GM12864 (cell line): ENCODE results near the gene PGM5.

Source experiments
- DNase-seq: peaks from one replicate; pipeline ENCODE4 v3.0.0-alpha.2; 2011; ENCODE audit warnings: low read depth
- H3K4me3 ChIP-seq: 2 replicates; pipeline ENCODE4 v1.5.1; 2011; ENCODE audit warnings: mild to moderate bottlenecking, low read depth, low read length, control low read depth
- CTCF ChIP-seq: IDR thresholded peaks from 2 replicates; pipeline ENCODE4 v1.5.1; 2011; ENCODE audit warnings: low read depth, mild to moderate bottlenecking, moderate library complexity, low read length, control low read depth, inconsistent platforms; ENCODE audit errors: missing control alignments

PGM5 gene

DNA sequence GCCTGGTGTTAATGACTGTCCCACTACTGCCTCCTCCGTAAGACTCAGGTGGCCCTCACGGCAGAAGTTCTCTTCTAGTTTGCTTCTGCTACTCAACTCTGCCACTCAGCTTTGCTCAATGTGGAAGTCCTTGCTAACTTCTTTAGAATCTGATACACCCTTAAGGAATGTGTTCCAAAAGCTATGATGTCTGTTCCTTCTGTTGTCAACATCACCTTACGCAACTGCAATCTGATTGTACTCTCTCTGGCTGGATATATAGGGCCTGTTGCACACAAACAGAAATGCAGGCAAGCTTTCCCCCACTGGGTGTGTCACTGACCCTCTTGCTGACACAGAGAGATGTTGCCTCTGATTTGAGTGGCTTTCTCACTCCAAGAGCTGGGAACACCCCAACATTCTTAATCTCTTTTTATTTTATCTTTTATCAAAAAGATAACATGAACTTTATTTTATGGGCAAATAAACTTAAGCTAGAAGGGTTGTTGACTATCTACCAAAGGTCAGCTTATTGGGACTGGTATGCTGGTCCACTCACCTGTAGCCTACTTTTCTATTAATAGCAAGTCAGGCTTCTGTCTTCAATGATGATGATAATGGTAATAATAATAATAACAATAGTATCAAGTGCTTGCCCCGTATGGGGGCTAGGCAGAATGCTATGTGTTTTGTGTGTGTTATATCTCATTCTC, 159.1 kb downstream of the PGM5 start:
- TF ChIP-seq CTCF: no peak
- no peak overlapping the region for H3K4me3 ChIP-seq
- no peak for DNase-seq

DNA sequence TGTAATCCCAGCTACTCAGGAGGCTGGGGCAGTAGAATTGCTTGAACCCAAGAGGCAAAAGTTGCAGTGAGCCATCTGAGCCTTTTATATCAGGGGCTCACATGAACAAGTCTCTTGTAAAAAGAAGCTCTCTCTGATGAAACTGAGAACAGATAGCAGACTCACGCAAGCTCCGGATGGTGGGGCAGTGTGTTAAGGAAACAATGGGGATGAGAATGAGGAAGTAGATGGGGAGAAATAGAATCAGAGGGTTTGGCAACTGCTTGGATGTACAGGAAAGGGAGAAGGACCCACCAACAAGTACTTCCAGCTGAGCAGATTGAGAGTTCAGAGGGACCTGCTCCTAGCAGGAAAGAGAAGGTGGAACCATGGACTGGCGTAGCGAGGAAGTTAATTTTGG, 165.7 kb downstream of the PGM5 start:
- DNase-seq: no peak
- TF ChIP-seq CTCF: no peak
- H3K4me3 ChIP-seq: no peak overlapping the region

DNA sequence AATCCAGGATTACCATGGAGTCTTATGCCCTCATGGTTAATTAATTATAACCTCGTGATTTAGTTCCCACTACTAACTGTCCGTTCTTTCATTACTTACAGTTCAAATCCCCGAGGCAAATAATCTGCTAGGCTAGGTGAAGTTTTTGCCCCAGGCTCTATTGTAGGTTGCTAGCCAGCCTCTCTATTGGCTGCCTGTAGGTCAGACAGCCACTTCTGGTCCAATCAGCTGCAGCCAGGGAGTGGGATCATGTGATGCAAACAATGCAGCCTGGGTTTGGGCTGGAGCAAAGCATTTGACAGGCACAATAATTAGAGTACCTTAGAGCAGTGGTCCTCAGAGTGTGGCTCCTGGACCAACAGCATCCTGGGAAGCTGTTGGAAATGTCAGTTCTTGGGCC, 166.5 kb downstream of the PGM5 start:
- no peak overlapping the region for H3K4me3 ChIP-seq
- DNase-seq: no peak
- TF ChIP-seq CTCF: no peak

DNA sequence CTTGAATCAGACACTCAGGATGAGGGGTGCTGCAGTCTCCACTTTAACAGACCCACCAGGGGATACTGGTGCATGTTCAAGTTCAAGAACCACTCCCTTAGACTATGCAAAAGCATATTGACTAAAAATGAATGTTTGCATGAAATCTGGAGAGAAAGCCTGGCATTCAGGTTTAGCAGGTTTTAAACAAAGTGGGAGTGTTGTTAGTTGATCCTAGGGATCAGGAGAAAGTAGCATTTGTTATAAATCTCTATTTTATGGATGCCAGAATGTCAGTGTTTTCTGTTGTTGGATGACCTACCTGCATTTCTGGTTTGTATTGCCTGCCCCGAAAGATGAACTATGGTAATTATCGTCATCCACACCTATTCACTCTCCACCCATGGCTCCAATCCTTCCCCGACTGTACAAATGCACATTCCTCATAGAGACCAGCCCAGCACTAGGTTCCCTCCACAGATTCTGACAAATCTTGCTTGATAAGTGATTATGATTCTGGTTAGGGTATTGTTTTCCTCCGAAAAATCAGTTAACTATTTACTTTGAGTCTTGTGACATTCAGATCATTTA, 167.0 kb downstream of the PGM5 start:
- no peak for DNase-seq
- no peak for TF ChIP-seq CTCF
- H3K4me3 ChIP-seq: no peak overlapping the region

DNA sequence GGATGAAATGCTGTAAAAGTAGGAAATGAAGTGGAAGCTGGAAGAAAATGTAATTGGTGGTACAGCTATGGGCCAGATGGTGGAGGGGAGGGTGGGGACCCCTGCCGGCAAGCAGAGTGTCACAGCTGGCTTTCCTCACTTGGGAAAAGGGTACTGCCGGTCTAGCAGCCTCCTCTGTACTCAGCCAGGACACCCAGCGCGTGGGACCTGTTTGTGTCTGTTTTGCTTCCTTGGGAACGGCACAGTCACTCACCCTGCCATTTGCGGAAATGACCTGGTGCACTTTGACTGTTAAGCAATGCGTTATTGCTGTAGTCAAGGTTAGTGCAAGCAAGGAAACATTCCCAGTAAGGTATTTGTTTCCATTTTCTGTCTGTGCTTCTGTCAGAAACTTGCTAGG, 174.2 kb downstream of the PGM5 start:
- no peak for TF ChIP-seq CTCF
- DNase-seq: no peak
- H3K4me3 ChIP-seq: no peak overlapping the region

GRCh38 chr9:68532131-68532530, 175.7 kb downstream of the PGM5 start:
- no peak for DNase-seq
- TF ChIP-seq CTCF: no peak
- H3K4me3 ChIP-seq: no peak overlapping the region

DNA sequence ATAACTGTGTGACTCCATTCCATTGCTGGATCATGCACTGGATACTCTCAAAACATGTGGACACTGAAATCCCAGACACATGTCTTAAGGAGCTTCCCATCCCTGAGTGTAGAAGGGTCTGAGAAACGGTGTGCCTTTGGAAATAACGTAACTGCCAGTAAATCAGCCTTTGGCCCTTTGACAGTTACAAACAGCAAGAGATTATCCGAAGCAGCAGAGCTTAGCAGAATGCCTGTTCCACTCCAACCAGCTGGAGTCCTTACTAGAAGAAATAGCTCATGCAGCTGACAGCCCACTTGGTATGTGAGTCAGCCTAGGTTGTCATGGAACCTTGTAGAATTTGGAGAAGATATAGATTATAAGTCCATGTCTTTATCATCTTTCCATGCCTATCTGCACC, 177.3 kb downstream of the PGM5 start:
- no peak for TF ChIP-seq CTCF
- DNase-seq: no peak
- no peak overlapping the region for H3K4me3 ChIP-seq
